ENCODE data around the gene DOCK6. TPM values are rescaled to one million over a fixed set of nuclear protein-coding genes. Genes with fewer than 3 reads are reported as not detected.

Gene DOCK6
- total RNA-seq, 2 donors from 2014 or later, result 30.5 to 49.3 TPM

DNA sequence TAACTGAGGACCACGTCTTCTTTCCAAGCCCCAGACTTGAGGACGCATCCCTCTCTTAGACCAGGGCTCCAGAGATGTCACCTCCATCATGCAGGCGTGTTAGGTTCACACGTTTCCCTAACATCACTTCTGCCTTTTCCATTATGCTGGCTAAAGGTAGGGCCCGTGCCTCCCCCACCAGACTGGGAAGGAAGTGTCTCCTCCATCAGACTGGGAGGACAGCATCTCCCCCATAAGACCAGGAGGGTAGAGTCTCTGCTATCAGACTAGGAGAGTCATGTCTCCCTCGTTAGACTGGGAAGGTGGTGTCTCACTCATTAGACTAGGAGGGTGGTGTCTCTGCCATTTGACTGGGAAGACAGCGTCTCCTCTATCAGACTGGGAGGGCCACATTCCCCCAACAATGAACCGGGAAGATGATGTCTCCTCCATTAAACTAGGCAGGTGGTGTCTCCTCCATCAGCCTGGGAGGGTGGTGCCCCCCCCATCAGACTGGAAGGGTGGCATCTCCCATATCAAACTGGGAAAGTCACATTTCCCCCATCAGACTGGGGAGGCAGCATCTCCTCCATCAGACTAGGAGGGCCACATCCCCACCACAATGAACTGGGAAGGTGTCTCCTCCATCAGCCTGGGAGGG, 88.7 kb downstream of the DOCK6 start:
- no peaks in the 10 kb centered on the region for H3K9me3 ChIP-seq
- peaks cover 19 to 54% of the 10 kb centered on the region in 2 donors for H3K4me1 ChIP-seq (ENCODE audit: control insufficient read depth in 1 of 2, low read depth in 2 of 2)
- ATAC-seq (ENCODE audit: insufficient number of reproducible peaks, low FRiP score, low read depth) (no peak), DNase-seq (ENCODE audit: low spot score) (no peak)
- TF ChIP-seq, protein P1, sequence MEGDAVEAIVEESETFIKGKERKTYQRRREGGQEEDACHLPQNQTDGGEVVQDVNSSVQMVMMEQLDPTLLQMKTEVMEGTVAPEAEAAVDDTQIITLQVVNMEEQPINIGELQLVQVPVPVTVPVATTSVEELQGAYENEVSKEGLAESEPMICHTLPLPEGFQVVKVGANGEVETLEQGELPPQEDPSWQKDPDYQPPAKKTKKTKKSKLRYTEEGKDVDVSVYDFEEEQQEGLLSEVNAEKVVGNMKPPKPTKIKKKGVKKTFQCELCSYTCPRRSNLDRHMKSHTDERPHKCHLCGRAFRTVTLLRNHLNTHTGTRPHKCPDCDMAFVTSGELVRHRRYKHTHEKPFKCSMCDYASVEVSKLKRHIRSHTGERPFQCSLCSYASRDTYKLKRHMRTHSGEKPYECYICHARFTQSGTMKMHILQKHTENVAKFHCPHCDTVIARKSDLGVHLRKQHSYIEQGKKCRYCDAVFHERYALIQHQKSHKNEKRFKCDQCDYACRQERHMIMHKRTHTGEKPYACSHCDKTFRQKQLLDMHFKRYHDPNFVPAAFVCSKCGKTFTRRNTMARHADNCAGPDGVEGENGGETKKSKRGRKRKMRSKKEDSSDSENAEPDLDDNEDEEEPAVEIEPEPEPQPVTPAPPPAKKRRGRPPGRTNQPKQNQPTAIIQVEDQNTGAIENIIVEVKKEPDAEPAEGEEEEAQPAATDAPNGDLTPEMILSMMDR (IDR thresholded peaks at IDR 0.05), result no peak
- no peak overlapping the region for H3K4me3 ChIP-seq
- peak overlapping the region; percentile 49 to 60 for H3K27ac ChIP-seq
- no peaks in the 10 kb centered on the region for H3K27me3 ChIP-seq (replicated peaks; ENCODE audit: insufficient read depth)
- H3K36me3 ChIP-seq, result peaks cover 81% of the 10 kb centered on the region

DNA sequence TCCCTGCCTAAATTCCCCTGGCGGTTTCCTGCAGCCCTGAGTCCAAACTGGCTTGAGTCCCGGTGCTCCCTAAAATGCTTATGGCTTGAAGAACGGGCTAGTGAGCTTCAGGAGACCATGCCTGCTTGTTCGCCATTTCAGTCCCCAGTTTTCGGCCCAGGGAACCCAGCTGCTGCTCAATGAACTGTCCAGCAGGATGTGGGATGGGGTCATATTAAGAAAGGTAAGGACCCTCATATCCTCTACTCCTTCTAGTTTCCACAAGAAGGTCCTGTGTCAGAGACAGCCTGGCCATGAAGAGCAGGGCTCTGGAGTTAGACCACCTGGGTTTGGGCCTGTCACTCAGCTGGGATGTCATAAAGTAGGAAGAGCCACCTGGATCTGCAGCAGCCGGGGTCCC, 89.7 kb downstream of the DOCK6 start:
- H3K27ac ChIP-seq, result peak overlapping the region; percentile 49 to 60
- DNase-seq (ENCODE audit: low spot score), result no peak
- peaks cover 72% of the 10 kb centered on the region for H3K36me3 ChIP-seq
- H3K27me3 ChIP-seq (replicated peaks; ENCODE audit: insufficient read depth), result no peaks in the 10 kb centered on the region
- H3K9me3 ChIP-seq, result no peaks in the 10 kb centered on the region
- TF ChIP-seq, protein P1 (IDR thresholded peaks at IDR 0.05), result no peak
- no peak overlapping the region for H3K4me3 ChIP-seq
- H3K4me1 ChIP-seq (ENCODE audit: control insufficient read depth in 1 of 2, low read depth in 2 of 2), result peaks cover 24 to 60% of the 10 kb centered on the region in 2 donors
- no peak for ATAC-seq (ENCODE audit: insufficient number of reproducible peaks, low FRiP score, low read depth)

DNA sequence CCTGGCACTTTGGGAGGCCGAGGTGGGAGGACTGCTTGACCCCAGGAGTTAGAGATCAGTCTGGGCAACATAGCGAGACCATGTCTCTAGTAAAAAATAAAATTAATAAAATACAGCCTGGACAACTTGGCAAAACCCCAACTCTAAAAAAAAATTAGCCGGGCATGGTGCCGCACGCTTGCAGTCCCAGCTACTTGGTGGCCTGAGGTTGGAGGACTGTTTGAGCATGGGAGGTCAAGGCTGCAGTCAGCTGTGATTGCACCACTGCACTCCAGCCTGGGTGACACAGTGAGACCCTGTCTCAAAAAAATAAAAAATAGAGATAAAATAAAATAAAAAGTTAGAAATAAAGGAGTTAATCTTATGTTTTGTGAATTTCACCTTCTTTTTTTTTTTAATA, 91.2 kb downstream of the DOCK6 start:
- H3K9me3 ChIP-seq, result no peaks in the 10 kb centered on the region
- no peak overlapping the region for H3K4me3 ChIP-seq
- no peaks in the 10 kb centered on the region for H3K27me3 ChIP-seq (replicated peaks; ENCODE audit: insufficient read depth)
- DNase-seq (ENCODE audit: low spot score) (no peak), ATAC-seq (ENCODE audit: insufficient number of reproducible peaks, low FRiP score, low read depth) (no peak)
- peaks cover 34 to 74% of the 10 kb centered on the region in 2 donors for H3K4me1 ChIP-seq (ENCODE audit: control insufficient read depth in 1 of 2, low read depth in 2 of 2)
- H3K36me3 ChIP-seq, result peaks cover 67% of the 10 kb centered on the region
- peak overlapping the region; percentile 90 to 93 for H3K27ac ChIP-seq
- TF ChIP-seq, protein P1 (IDR thresholded peaks at IDR 0.05), result no peak

DNA sequence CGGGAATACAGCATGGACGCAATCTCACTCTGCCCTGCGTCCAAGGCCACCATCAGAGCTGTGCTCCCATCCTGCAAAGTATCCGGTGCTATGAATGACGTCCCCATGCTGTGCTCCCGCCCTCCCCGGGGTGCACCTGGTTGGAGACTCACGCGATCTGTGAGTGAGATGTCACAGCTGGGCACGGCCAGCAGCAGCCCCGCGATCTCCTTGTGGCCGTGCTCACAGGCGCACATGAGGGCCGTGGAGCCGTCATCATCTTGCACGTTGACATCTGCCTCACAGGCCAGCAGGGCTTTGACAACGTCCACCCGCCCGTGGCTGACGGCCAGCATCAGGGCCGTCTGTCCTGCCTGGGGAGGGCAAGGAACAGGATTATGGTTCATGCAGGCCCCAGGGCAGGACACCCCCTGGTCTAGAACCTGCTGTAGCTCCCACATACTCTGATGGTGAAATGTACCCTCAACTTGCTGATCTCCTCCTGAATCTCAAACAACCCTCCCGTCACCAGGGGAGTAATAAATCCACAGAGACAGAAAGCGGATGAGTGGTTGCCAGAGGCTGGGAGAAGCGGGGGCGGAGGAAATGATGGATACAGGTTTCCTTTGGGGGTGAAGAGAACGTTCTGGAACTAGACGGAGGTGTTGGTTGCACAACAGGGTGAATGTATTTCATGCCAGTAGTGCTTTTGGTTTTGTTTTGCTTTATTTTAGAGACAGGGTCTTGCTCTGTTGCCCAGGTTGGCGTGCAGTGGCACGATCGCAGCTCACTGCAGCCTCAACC, 92.2 kb downstream of the DOCK6 start:
- no peaks in the 10 kb centered on the region for H3K9me3 ChIP-seq
- peaks cover 58% of the 10 kb centered on the region for H3K36me3 ChIP-seq
- H3K4me1 ChIP-seq (ENCODE audit: control insufficient read depth in 1 of 2, low read depth in 2 of 2), result peaks cover 42 to 85% of the 10 kb centered on the region in 2 donors
- TF ChIP-seq, protein P1 (IDR thresholded peaks at IDR 0.05), result no peak
- H3K27ac ChIP-seq, result peak overlapping the region; percentile 90 to 93
- H3K27me3 ChIP-seq (replicated peaks; ENCODE audit: insufficient read depth), result no peaks in the 10 kb centered on the region
- no peak for DNase-seq (ENCODE audit: low spot score)
- no peak overlapping the region for H3K4me3 ChIP-seq
- no peak for ATAC-seq (ENCODE audit: insufficient number of reproducible peaks, low FRiP score, low read depth)

DNA sequence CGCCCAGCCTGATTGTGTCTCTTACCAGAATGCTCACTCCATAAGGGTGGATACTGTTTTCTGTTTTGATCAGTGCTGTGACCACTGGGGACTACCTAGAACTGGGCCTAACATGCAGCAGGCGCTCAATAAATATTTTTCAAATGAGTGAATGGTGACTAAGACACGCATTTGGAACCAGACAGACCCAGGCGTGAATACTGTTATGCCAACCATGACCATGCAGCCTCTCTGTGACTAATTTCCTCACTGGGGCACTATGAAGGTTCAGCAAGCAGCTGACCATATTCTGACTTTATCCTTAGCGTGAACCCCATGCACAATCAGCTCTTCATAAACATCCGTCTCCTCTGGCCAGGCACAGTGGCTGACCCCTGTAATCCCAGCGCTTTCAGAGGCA, 93.8 kb downstream of the DOCK6 start:
- Histone ChIP-seq H3K27me3 (replicated peaks; ENCODE audit: insufficient read depth) (no peaks in the 10 kb centered on the region), H3K4me1 (ENCODE audit: control insufficient read depth in 1 of 2, low read depth in 2 of 2) (peaks cover 47 to 94% of the 10 kb centered on the region in 2 donors), H3K4me3 (no peak overlapping the region), H3K9me3 (no peaks in the 10 kb centered on the region), H3K27ac (peak overlapping the region; percentile 90 to 93), H3K36me3 (peaks cover 44% of the 10 kb centered on the region)
- TF ChIP-seq, protein P1 (IDR thresholded peaks at IDR 0.05), result no peak
- ATAC-seq (ENCODE audit: insufficient number of reproducible peaks, low FRiP score, low read depth) (peak; percentile 73), DNase-seq (ENCODE audit: low spot score) (no peak)

Measured in thoracic aorta (tissue), 2 donors.